K562 (cell line): ENCODE data around the gene SYT3. TPM values are rescaled to one million over a fixed set of nuclear protein-coding genes. Genes with fewer than 3 reads are reported as not detected.

Experiments used
- ATAC-seq: fragments of 200-7000 bp; cut with Tn5 transposase; 3 replicates; pipeline ENCODE4 v1.9.1; 2020; ENCODE audit warnings: moderate library complexity
- BruUV-seq: library from RNA; stranded (reverse); fragments of 400-500 nt; replicated peaks from 2 replicates; lab custom pipeline; 2021; lab: Mats Ljungman, UMichigan
- CTCF ChIA-PET: fragments of 300-600 bp; formaldehyde crosslinking; extraction: SDS; loops from one replicate; lab custom pipeline; 2021; ENCODE audit warnings: low intra/inter-chr PET ratio; lab: Yijun Ruan, JAX
- POLR2A ChIA-PET: fragments of 300-600, 350-650 bp; sonication (Branson Sonifier 250); formaldehyde crosslinking; extraction: SDS; loops from one replicate; lab custom pipeline; 2021; ENCODE audit warnings: antibody characterized with exemption, inconsistent platforms; lab: Yijun Ruan, JAX
- DNase-seq, 4 experiments: peaks; one replicate each; pipeline versions ENCODE4 v3.0.0 to v3.0.0-alpha.2; 2011 to 2018; ENCODE audit warnings: low spot score in 3 of 4, mixed read lengths in 3 of 4; ENCODE audit errors: extremely low read depth in 1 of 4
- FAIRE-seq: peaks from 2 replicates; lab custom pipeline; 2011; peaks lifted over from hg19 to GRCh38; lab: Jason Lieb, UNC
- H2AFZ ChIP-seq: 2 replicates; pipeline ENCODE4 v1.6.0; 2011; ENCODE audit warnings: low read depth, low read length, control low read depth, inconsistent platforms
- H3K27ac ChIP-seq: fragments of 200-600 bp; 3 replicates; pipeline ENCODE4 v1.8.0; 2011; ENCODE audit warnings: low read depth, mild to moderate bottlenecking, control low read depth, inconsistent platforms, low read length, moderate library complexity, mixed read lengths; ENCODE audit errors: extremely low read depth
- H3K27me3 ChIP-seq, 2 experiments: fragments of 300-600 bp in 1 of 2; 2 replicates in 1 of 2; 3 replicates in 1 of 2; pipeline versions ENCODE4 v1.6.0 to v1.8.0; 2011; ENCODE audit warnings: inconsistent platforms in 2 of 2, low read length in 2 of 2, mild to moderate bottlenecking in 1 of 2, mixed read lengths in 1 of 2, moderate library complexity in 1 of 2; ENCODE audit not compliant: control insufficient read depth in 2 of 2, insufficient read depth in 2 of 2
- H3K36me3 ChIP-seq: fragments of 300-600 bp; 3 replicates; pipeline ENCODE4 v1.8.0; 2011; ENCODE audit warnings: mild to moderate bottlenecking, low read length, inconsistent platforms; ENCODE audit not compliant: control insufficient read depth, insufficient read depth
- H3K4me1 ChIP-seq, 2 experiments: fragments of 200-600 bp in 1 of 2; replicated peaks in 1 of 2; 2 replicates in 1 of 2; 3 replicates in 1 of 2; pipeline versions ENCODE4 v1.5.1 to v1.8.0; 2011; ENCODE audit warnings: inconsistent platforms in 2 of 2, low read length in 2 of 2, mild to moderate bottlenecking in 1 of 2, mixed read lengths in 1 of 2, moderate library complexity in 1 of 2; ENCODE audit not compliant: control insufficient read depth in 2 of 2, insufficient read depth in 2 of 2
- H3K4me2 ChIP-seq: 2 replicates; pipeline ENCODE4 v1.6.1; 2011; ENCODE audit warnings: low read length, control low read depth, inconsistent platforms, mixed read lengths; ENCODE audit not compliant: insufficient read depth
- H3K4me3 ChIP-seq: fragments of 200-600 bp; sonication (generic), shearing (Covaris generic); 2 replicates; pipeline ENCODE4 v1.5.1; 2016; ENCODE audit warnings: control low read depth, inconsistent platforms
- H3K79me2 ChIP-seq: fragments of 200-600 bp; 3 replicates; pipeline ENCODE4 v1.8.0; 2011; ENCODE audit warnings: low read length, inconsistent platforms; ENCODE audit not compliant: control insufficient read depth, insufficient read depth
- H3K9ac ChIP-seq, 2 experiments: 2 replicates each; pipeline versions ENCODE4 v1.6.0 to v1.6.1; 2011; ENCODE audit warnings: low read depth in 2 of 2, low read length in 2 of 2, control low read depth in 1 of 2, inconsistent platforms in 1 of 2, mild to moderate bottlenecking in 1 of 2, mixed read lengths in 1 of 2; ENCODE audit not compliant: insufficient read depth in 1 of 2
- H3K9me1 ChIP-seq: one replicate; pipeline ENCODE4 v1.6.0; 2011; ENCODE audit warnings: inconsistent platforms, mild to moderate bottlenecking, low read length, moderate library complexity; ENCODE audit not compliant: control insufficient read depth, insufficient read depth
- H3K9me3 ChIP-seq: replicated peaks from 2 replicates; pipeline ENCODE4 v1.5.1; 2011; ENCODE audit warnings: low read depth, low read length, inconsistent platforms; ENCODE audit not compliant: control insufficient read depth, insufficient read depth
- H4K20me1 ChIP-seq: replicated peaks from 2 replicates; pipeline ENCODE4 v1.6.1; 2011; ENCODE audit warnings: low read length, inconsistent platforms, mixed read lengths; ENCODE audit not compliant: control insufficient read depth, insufficient read depth
- ELF4 ChIP-seq: fragments of 450-650 bp; formaldehyde crosslinking; IDR thresholded peaks from 2 replicates; pipeline ENCODE4 v1.4.0; 2022; ENCODE audit warnings: missing genetic modification characterization
- MCM7 ChIP-seq, 2 experiments: fragments of 450-650 bp; IDR thresholded peaks; 2 replicates each; pipeline ENCODE4 v1.6.1; 2016 to 2018
- MTA3 ChIP-seq: fragments of 450-650 bp; formaldehyde crosslinking; IDR thresholded peaks from 2 replicates; pipeline ENCODE4 v1.6.1; 2017; ENCODE audit warnings: mild to moderate bottlenecking, borderline replicate concordance
- NFYB ChIP-seq: IDR thresholded peaks from 2 replicates; pipeline ENCODE4 v1.6.1; 2011; ENCODE audit warnings: mild to moderate bottlenecking, moderate library complexity; ENCODE audit not compliant: insufficient read length; ENCODE audit errors: extremely low read depth
- XRCC3 ChIP-seq: fragments of 450-650 bp; IDR thresholded peaks from 2 replicates; pipeline ENCODE4 v1.6.1; 2017; ENCODE audit warnings: mild to moderate bottlenecking, moderate library complexity
- ZBED1 ChIP-seq: IDR thresholded peaks from 2 replicates; pipeline ENCODE4 v1.6.1; 2014
- ZEB2 ChIP-seq: fragments of 450-650 bp; IDR thresholded peaks from 2 replicates; pipeline ENCODE4 v1.6.1; 2016
- ZNF121 ChIP-seq: sonication (generic); formaldehyde crosslinking; conservative IDR thresholded peaks from 2 replicates; pipeline ENCODE4 v1.8.0; 2022; ENCODE audit warnings: missing genetic modification reagents
- WGBS: fragments of 100-300 bp; shearing (Covaris generic); methylation state at CpG from one replicate; pipeline ENCODE4 v1.1.6; 2016; ENCODE audit warnings: low coverage, mixed read lengths; ENCODE audit not compliant: insufficient coverage; ENCODE audit errors: missing lambda C conversion rate; 5-methylcytosine and 5-hydroxymethylcytosine counted together
- in situ Hi-C: fragments of 300-500 bp; cut with MboI; formaldehyde crosslinking; loops from 4 replicates; pipeline ENCODE4 v1.15.0; 2018; ENCODE audit warnings: inconsistent platforms, mixed read lengths
- intact Hi-C: fragments of 100-400 bp; cut with micrococcal nuclease; formaldehyde crosslinking; loops from 2 replicates; pipeline ENCODE4 v1.14.2; 2022
- polyA plus RNA-seq, 8 experiments: library from polyadenylated mRNA; depleted of rRNA in 4 of 8; stranded (reverse) in 5 of 8; unstranded in 3 of 8; fragments of >200 nt; fragmentation: Nextera tagmentation in 2 of 8; fragmentation: Illumina TruSeq in 1 of 8; extraction: Ambion mirVana in 2 of 8; extraction: Trizol in 1 of 8; gene quantifications; 2 replicates each; pipeline versions ENCODE4 v1.2.1 to v1.2.3, GENCODE V29; 2011 to 2014; ENCODE audit warnings: inconsistent platforms in 1 of 8, missing spikeins in 1 of 8
- total RNA-seq, 7 experiments: library from RNA; depleted of rRNA in 6 of 7; stranded (reverse); fragments of >200 nt in 6 of 7; fragmentation: Illumina TruSeq in 2 of 7; extraction: Trizol in 2 of 7; gene quantifications; 2 replicates each; pipeline versions ENCODE4 v1.2.1 to v1.2.3, GENCODE V29; 2011 to 2021; ENCODE audit warnings: low replicate concordance in 1 of 7
- TF ChIP-seq, protein P1 (sequence below), 2 experiments: fragments of 250-450 bp in 1 of 2; fragments of 450-650 bp in 1 of 2; sonication (Bioruptor Pico) in 1 of 2; IDR thresholded peaks; 2 replicates each; pipeline versions ENCODE4 v1.6.1 to v1.8.0; 2016 to 2021; ENCODE audit warnings: mild to moderate bottlenecking in 2 of 2, moderate library complexity in 2 of 2, missing compliant biosample characterization in 1 of 2, missing genetic modification characterization in 1 of 2
- TF ChIP-seq, protein P2 (sequence below): fragments of 450-650 bp; IDR thresholded peaks from 2 replicates; pipeline ENCODE4 v1.6.1; 2016; ENCODE audit warnings: mild to moderate bottlenecking
- TF ChIP-seq, protein P3 (sequence below): fragments of 250-450 bp; sonication (Bioruptor Pico); IDR thresholded peaks from 2 replicates; pipeline ENCODE4 v1.8.0; 2022; ENCODE audit warnings: moderate library complexity, mild to moderate bottlenecking, inconsistent platforms
- TF ChIP-seq, protein P4 (sequence below), 2 experiments: IDR thresholded peaks; 2 replicates each; pipeline ENCODE4 v1.6.1; 2011; ENCODE audit warnings: borderline replicate concordance in 1 of 2, control low read depth in 1 of 2, low read depth in 1 of 2, low read length in 1 of 2, mild to moderate bottlenecking in 1 of 2, mixed read lengths in 1 of 2, moderate library complexity in 1 of 2; ENCODE audit not compliant: insufficient read depth in 1 of 2, insufficient read length in 1 of 2, poor library complexity in 1 of 2, severe bottlenecking in 1 of 2; ENCODE audit errors: extremely low read depth in 1 of 2

The SYT3 gene
- total and polyA plus RNA-seq, 9 of the 15 experiments (the other 6 are each of a cell fraction or from before 2014, with no cell fraction given): 0.36 to 2.0 (median 0.54) TPM; not detected in 2

DNA sequence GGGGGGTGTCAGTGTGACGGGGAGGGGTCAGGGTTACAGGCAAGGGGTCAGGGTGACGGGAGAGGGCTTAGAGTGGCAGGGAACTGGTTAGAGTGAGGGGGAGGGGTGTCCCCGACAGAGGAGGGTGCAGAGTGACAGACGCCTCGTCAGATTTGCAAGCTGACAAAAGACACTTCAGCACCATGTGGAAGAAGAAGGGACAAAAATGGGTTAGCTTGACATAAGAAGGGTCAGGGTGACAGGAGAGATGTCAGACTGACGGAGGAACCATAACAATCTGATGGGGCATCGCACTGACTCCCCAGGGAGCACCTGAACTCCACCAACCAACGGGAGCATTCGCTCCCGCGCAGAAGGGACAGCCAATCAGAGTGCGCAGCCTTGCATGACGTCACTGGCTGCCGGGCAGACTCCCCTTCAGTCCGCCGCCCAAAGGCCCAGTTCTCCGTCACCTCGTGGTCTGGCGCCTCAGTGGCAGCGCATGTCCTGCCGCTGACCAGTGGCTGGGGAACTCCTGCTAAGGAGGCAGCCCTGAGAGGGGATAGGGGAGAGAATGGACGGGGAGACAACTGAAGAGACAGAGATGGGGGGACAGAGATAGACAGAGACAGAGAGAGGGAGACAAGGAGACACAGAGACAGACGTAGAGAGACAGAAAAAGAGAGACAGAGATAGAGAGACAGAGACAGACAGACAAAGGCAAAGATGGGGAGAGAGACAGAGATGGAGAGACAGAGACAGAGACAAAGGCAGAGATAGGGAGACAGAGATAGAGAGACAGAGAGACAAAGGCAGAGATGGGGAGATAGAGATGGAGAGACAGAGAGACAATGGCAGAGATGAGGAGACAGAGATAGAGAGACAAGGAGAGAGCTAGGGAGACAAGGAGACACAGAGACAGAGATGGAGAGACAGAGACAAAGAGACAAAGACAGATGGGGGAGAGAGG is 39.8 kb upstream of the SYT3 start:
- Histone ChIP-seq H3K27me3 (peaks cover 16 to 36% of the 10 kb centered on the region in 2 experiments), H3K27ac (no peak overlapping the region), H3K79me2 (no peaks in the 10 kb centered on the region), H3K9me3 (no peaks in the 10 kb centered on the region), H2AFZ (peak overlapping the region; percentile 72), H3K4me2 (peak overlapping the region; percentile 21; the same call in 1 of the 2 replicates), H3K4me3 (no peak overlapping the region), H4K20me1 (no peaks in the 10 kb centered on the region; the same call in 1 of the 2 replicates), H3K4me1 (peaks cover 2 to 13% of the 10 kb centered on the region in 2 experiments; a peak in 3 of 5 replicates), H3K36me3 (no peaks in the 10 kb centered on the region), H3K9me1 (no peaks in the 10 kb centered on the region), H3K9ac (no peak overlapping the region)
- POLR2A ChIA-PET: no interaction called here
- DNase-seq: peak; percentile 92 to 100 (median 99)
- peak; percentile 99 for FAIRE-seq
- peak; percentile 100 for ATAC-seq
- intact Hi-C loops: no loop called here
- CTCF ChIA-PET: no interaction called here
- in situ Hi-C loops: no loop called here
- no TSS peak for BruUV-seq
- 2% methylated on average over 22 of the region's 23 CpGs for WGBS
- TF ChIP-seq ELF4 (peak; percentile 82; the same call in 1 of the 2 replicates), MCM7 (IDR thresholded peaks at IDR 0.05) (no peak), MTA3 (peak; percentile 53; the same call in 1 of the 2 replicates), NFYB (peak; percentile 99), ZBED1 (no peak), ZNF121 (CRISPR knock-in tag) (no peak), XRCC3 (no peak), ZEB2 (no peak)
- TF ChIP-seq, protein P1, sequence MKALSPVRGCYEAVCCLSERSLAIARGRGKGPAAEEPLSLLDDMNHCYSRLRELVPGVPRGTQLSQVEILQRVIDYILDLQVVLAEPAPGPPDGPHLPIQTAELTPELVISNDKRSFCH (CRISPR knock-in tag; IDR thresholded peaks at IDR 0.05): no peak
- TF ChIP-seq, protein P1 (tag; IDR thresholded peaks at IDR 0.05): no peak
- TF ChIP-seq, protein P2, sequence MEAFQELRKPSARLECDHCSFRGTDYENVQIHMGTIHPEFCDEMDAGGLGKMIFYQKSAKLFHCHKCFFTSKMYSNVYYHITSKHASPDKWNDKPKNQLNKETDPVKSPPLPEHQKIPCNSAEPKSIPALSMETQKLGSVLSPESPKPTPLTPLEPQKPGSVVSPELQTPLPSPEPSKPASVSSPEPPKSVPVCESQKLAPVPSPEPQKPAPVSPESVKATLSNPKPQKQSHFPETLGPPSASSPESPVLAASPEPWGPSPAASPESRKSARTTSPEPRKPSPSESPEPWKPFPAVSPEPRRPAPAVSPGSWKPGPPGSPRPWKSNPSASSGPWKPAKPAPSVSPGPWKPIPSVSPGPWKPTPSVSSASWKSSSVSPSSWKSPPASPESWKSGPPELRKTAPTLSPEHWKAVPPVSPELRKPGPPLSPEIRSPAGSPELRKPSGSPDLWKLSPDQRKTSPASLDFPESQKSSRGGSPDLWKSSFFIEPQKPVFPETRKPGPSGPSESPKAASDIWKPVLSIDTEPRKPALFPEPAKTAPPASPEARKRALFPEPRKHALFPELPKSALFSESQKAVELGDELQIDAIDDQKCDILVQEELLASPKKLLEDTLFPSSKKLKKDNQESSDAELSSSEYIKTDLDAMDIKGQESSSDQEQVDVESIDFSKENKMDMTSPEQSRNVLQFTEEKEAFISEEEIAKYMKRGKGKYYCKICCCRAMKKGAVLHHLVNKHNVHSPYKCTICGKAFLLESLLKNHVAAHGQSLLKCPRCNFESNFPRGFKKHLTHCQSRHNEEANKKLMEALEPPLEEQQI: no peak
- TF ChIP-seq, protein P3, sequence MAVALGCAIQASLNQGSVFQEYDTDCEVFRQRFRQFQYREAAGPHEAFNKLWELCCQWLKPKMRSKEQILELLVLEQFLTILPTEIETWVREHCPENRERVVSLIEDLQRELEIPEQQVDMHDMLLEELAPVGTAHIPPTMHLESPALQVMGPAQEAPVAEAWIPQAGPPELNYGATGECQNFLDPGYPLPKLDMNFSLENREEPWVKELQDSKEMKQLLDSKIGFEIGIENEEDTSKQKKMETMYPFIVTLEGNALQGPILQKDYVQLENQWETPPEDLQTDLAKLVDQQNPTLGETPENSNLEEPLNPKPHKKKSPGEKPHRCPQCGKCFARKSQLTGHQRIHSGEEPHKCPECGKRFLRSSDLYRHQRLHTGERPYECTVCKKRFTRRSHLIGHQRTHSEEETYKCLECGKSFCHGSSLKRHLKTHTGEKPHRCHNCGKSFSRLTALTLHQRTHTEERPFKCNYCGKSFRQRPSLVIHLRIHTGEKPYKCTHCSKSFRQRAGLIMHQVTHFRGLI (CRISPR knock-in tag): no peak
- TF ChIP-seq, protein P4, sequence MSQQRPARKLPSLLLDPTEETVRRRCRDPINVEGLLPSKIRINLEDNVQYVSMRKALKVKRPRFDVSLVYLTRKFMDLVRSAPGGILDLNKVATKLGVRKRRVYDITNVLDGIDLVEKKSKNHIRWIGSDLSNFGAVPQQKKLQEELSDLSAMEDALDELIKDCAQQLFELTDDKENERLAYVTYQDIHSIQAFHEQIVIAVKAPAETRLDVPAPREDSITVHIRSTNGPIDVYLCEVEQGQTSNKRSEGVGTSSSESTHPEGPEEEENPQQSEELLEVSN (IDR thresholded peaks at IDR 0.05; ENCODE audit: borderline replicate concordance in 1 of 2, extremely low read depth in 1 of 2, insufficient read depth in 1 of 2, insufficient read length in 1 of 2, low read depth in 1 of 2, low read length in 1 of 2, poor library complexity in 1 of 2, severe bottlenecking in 1 of 2): peak; percentile 99 to 100
